Transverse colon (tissue), 4 donors: Measurements from ENCODE around the gene ENGASE.

ENCODE experiments used
- EP300 ChIP-seq: sonication (generic); formaldehyde crosslinking; IDR thresholded peaks from one replicate; pipeline ENCODE4 v1.6.1; 2017; ENCODE audit warnings: antibody characterized with exemption, low read depth
- POLR2A ChIP-seq: fragments of 450-650 bp; IDR thresholded peaks from one replicate; pipeline ENCODE4 v1.6.1; 2016; ENCODE audit warnings: antibody characterized with exemption, mild to moderate bottlenecking, moderate library complexity
- POLR2AphosphoS5 ChIP-seq, 3 donors: sonication (generic); formaldehyde crosslinking; IDR thresholded peaks; one replicate each; pipeline ENCODE4 v1.6.1; 2016; ENCODE audit warnings: antibody characterized with exemption in 3 of 3
- TF ChIP-seq, protein P1 (sequence below), 5 experiments: fragments of 200-600 bp in 3 of 5; fragments of 450-650 bp in 2 of 5; sonication (generic) in 3 of 5; IDR thresholded peaks; 1 replicate in 2 of 5; 2 replicates in 3 of 5; pipeline ENCODE4 v1.5.1; 2016 to 2017; ENCODE audit warnings: antibody characterized with exemption in 5 of 5, inconsistent platforms in 3 of 5, mild to moderate bottlenecking in 2 of 5, moderate library complexity in 1 of 5

DNA sequence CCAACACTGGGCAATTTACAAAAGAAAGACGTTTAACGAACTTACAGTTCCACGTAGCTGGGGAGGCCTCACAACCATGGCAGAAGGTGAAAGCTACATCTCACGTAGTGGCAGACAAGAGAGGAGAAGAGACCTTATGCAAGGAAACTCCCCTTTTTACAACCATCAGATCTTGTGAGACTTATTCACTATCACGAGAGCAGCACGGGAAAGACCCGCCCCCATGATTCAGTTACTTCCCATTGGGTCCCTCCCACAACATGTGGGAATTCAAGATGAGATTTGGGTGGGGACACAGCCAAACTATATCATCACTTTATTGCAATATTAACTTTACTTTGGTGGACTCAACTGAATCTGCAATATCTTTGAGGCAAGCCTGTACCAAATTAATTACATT lies 11.9 kb upstream of the ENGASE start:
- TF ChIP-seq POLR2A (no peak), POLR2AphosphoS5 (IDR thresholded peaks at IDR 0.05) (no peak), EP300 (no peak)
- TF ChIP-seq, protein P1, sequence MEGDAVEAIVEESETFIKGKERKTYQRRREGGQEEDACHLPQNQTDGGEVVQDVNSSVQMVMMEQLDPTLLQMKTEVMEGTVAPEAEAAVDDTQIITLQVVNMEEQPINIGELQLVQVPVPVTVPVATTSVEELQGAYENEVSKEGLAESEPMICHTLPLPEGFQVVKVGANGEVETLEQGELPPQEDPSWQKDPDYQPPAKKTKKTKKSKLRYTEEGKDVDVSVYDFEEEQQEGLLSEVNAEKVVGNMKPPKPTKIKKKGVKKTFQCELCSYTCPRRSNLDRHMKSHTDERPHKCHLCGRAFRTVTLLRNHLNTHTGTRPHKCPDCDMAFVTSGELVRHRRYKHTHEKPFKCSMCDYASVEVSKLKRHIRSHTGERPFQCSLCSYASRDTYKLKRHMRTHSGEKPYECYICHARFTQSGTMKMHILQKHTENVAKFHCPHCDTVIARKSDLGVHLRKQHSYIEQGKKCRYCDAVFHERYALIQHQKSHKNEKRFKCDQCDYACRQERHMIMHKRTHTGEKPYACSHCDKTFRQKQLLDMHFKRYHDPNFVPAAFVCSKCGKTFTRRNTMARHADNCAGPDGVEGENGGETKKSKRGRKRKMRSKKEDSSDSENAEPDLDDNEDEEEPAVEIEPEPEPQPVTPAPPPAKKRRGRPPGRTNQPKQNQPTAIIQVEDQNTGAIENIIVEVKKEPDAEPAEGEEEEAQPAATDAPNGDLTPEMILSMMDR (IDR thresholded peaks at IDR 0.05): no peak
